Neuronal stem cell (in vitro differentiated cells): Measurements from ENCODE around the gene CALHM2.

ENCODE experiments used
- DNase-seq: peaks from one replicate; pipeline ENCODE4 v3.0.0-alpha.2; 2013; ENCODE audit warnings: low spot score
- H2AFZ ChIP-seq: one replicate; pipeline ENCODE4 v1.6.1; 2013; ENCODE audit warnings: mild to moderate bottlenecking, low read length, inconsistent platforms
- H2AK5ac ChIP-seq: 2 replicates; pipeline ENCODE4 v1.6.1; 2013; ENCODE audit warnings: low read depth, mild to moderate bottlenecking, inconsistent platforms, low read length, moderate library complexity, mixed read lengths
- H2BK120ac ChIP-seq: 2 replicates; pipeline ENCODE4 v1.6.1; 2013; ENCODE audit warnings: low read depth, mild to moderate bottlenecking, inconsistent platforms, low read length, moderate library complexity, mixed read lengths
- H2BK12ac ChIP-seq: one replicate; pipeline ENCODE4 v1.6.1; 2013; ENCODE audit warnings: low read length, inconsistent platforms
- H2BK15ac ChIP-seq: 2 replicates; pipeline ENCODE4 v1.6.1; 2013; ENCODE audit warnings: mild to moderate bottlenecking, low read length, inconsistent platforms, mixed read lengths
- H2BK5ac ChIP-seq: one replicate; pipeline ENCODE4 v1.6.1; 2013; ENCODE audit warnings: inconsistent platforms, mild to moderate bottlenecking, low read length, moderate library complexity
- H3K14ac ChIP-seq: one replicate; pipeline ENCODE4 v1.6.1; 2013; ENCODE audit warnings: low read length, inconsistent platforms
- H3K18ac ChIP-seq: 2 replicates; pipeline ENCODE4 v1.6.1; 2013; ENCODE audit warnings: low read length, inconsistent platforms
- H3K23ac ChIP-seq: 2 replicates; pipeline ENCODE4 v1.6.1; 2013; ENCODE audit warnings: low read depth, mild to moderate bottlenecking, mixed read lengths, low read length, inconsistent platforms; ENCODE audit not compliant: poor library complexity
- H3K27ac ChIP-seq: replicated peaks from 3 replicates; pipeline ENCODE4 v1.5.1; 2013; ENCODE audit warnings: low read length, inconsistent platforms
- H3K27me3 ChIP-seq, 3 experiments: 2 replicates each; pipeline ENCODE4 v1.6.1; 2013; ENCODE audit warnings: low read length in 3 of 3, mild to moderate bottlenecking in 2 of 3, inconsistent platforms in 1 of 3, low read depth in 1 of 3, mixed read lengths in 1 of 3, moderate library complexity in 1 of 3; ENCODE audit not compliant: control insufficient read depth in 3 of 3, insufficient read depth in 3 of 3
- H3K36me3 ChIP-seq, 2 donors: replicated peaks in 1 of 2; 2 replicates each; pipeline ENCODE4 v1.6.1; 2013; ENCODE audit warnings: low read length in 2 of 2; ENCODE audit not compliant: control insufficient read depth in 2 of 2, insufficient read depth in 2 of 2
- H3K4ac ChIP-seq: 2 replicates; pipeline ENCODE4 v1.6.1; 2013; ENCODE audit warnings: inconsistent platforms, mild to moderate bottlenecking, low read length, moderate library complexity
- H3K4me1 ChIP-seq, 2 donors: 1 replicate in 1 of 2; 2 replicates in 1 of 2; pipeline ENCODE4 v1.6.1; 2013; ENCODE audit warnings: low read length in 2 of 2, low read depth in 1 of 2; ENCODE audit not compliant: control insufficient read depth in 2 of 2, insufficient read depth in 1 of 2
- H3K4me2 ChIP-seq: one replicate; pipeline ENCODE4 v1.6.1; 2013; ENCODE audit warnings: mild to moderate bottlenecking, low read length, inconsistent platforms; ENCODE audit not compliant: insufficient read depth, poor library complexity, severe bottlenecking
- H3K4me3 ChIP-seq, 2 donors: 2 replicates each; pipeline ENCODE4 v1.5.1; 2013; ENCODE audit warnings: low read length in 2 of 2, mild to moderate bottlenecking in 2 of 2, inconsistent platforms in 1 of 2, moderate library complexity in 1 of 2
- H3K79me1 ChIP-seq: one replicate; pipeline ENCODE4 v1.6.1; 2013; ENCODE audit warnings: low read depth, mild to moderate bottlenecking, inconsistent platforms, low read length, moderate library complexity
- H3K9ac ChIP-seq: one replicate; pipeline ENCODE4 v1.6.1; 2013; ENCODE audit warnings: mild to moderate bottlenecking, low read depth, low read length, inconsistent platforms; ENCODE audit not compliant: poor library complexity
- H3K9me3 ChIP-seq, 2 donors: replicated peaks in 1 of 2; 2 replicates each; pipeline versions ENCODE3 to v1.6.1; 2013; ENCODE audit warnings: low read length in 2 of 2, mild to moderate bottlenecking in 2 of 2, inconsistent platforms in 1 of 2, low read depth in 1 of 2, mixed read lengths in 1 of 2, moderate library complexity in 1 of 2; ENCODE audit not compliant: control insufficient read depth in 2 of 2, insufficient read depth in 1 of 2
- H4K8ac ChIP-seq: one replicate; pipeline ENCODE4 v1.6.1; 2013; ENCODE audit warnings: low read depth, mild to moderate bottlenecking, inconsistent platforms, low read length, moderate library complexity
- H4K91ac ChIP-seq: one replicate; pipeline ENCODE4 v1.6.1; 2013; ENCODE audit warnings: low read length, low read depth, mild to moderate bottlenecking, inconsistent platforms; ENCODE audit not compliant: poor library complexity
- WGBS, 2 donors: extraction: QIAGEN DNeasy Blood & Tissue Kit; methylation state at CpG; one replicate each; pipeline ENCODE4 v1.1.7; 2013; ENCODE audit warnings: missing lambda C conversion rate in 2 of 2, mixed read lengths in 1 of 2; ENCODE audit not compliant: insufficient read length in 2 of 2, insufficient replicate concordance in 1 of 2; ENCODE audit errors: extremely low coverage in 2 of 2; 5-methylcytosine and 5-hydroxymethylcytosine counted together

CALHM2 gene

GRCh38 chr10:103439776-103440175 is 12.4 kb downstream of the CALHM2 start:
- H3K4me1 ChIP-seq = no peaks in the 10 kb centered on the region
- H3K79me1 ChIP-seq = no peaks in the 10 kb centered on the region
- no peaks in the 10 kb centered on the region for H3K27me3 ChIP-seq
- H3K27ac ChIP-seq = no peak overlapping the region
- no peak for DNase-seq
- H2BK5ac ChIP-seq = no peak overlapping the region
- no CpG with 5 or more reads among the region's 4 CpGs for WGBS, 2 donors
- H2AK5ac ChIP-seq = no peak overlapping the region
- H2AFZ ChIP-seq = no peak overlapping the region
- H3K4ac ChIP-seq = no peak overlapping the region
- H3K4me2 ChIP-seq = no peak overlapping the region
- H3K36me3 ChIP-seq = peaks cover 45 to 97% of the 10 kb centered on the region in 2 donors
- no peaks in the 10 kb centered on the region for H3K9me3 ChIP-seq
- H2BK120ac ChIP-seq = no peak overlapping the region
- no peak overlapping the region for H2BK15ac ChIP-seq
- H3K14ac ChIP-seq = no peak overlapping the region
- H3K18ac ChIP-seq = no peak overlapping the region
- no peak overlapping the region for H3K9ac ChIP-seq
- no peak overlapping the region for H2BK12ac ChIP-seq
- no peak overlapping the region for H4K8ac ChIP-seq
- H3K23ac ChIP-seq = no peak overlapping the region
- H4K91ac ChIP-seq = no peak overlapping the region
- no peak overlapping the region for H3K4me3 ChIP-seq

- H3K4me3 ChIP-seq = no peak overlapping the region
- H3K4me2 ChIP-seq = no peak overlapping the region
- H3K9ac ChIP-seq = no peak overlapping the region
- WGBS, 2 donors = no CpG with 5 or more reads among the region's 2 CpGs
- peaks cover 2% of the 10 kb centered on the region for H3K79me1 ChIP-seq
- no peaks in the 10 kb centered on the region for H3K9me3 ChIP-seq
- H2BK120ac ChIP-seq = no peak overlapping the region
- no peak overlapping the region for H2BK5ac ChIP-seq
- no peak overlapping the region for H2AK5ac ChIP-seq
- no peak overlapping the region for H3K27ac ChIP-seq
- H3K14ac ChIP-seq = no peak overlapping the region
- H3K18ac ChIP-seq = no peak overlapping the region
- no peak overlapping the region for H2AFZ ChIP-seq
- H3K4ac ChIP-seq = no peak overlapping the region
- H2BK15ac ChIP-seq = no peak overlapping the region
- no peak overlapping the region for H4K8ac ChIP-seq
- DNase-seq = no peak
- H3K4me1 ChIP-seq = no peaks in the 10 kb centered on the region
- peaks cover 45 to 97% of the 10 kb centered on the region in 2 donors for H3K36me3 ChIP-seq
- no peak overlapping the region for H4K91ac ChIP-seq
- H3K23ac ChIP-seq = no peak overlapping the region
- no peak overlapping the region for H2BK12ac ChIP-seq
- H3K27me3 ChIP-seq = no peaks in the 10 kb centered on the region
These were observed 18.3 kb downstream of the CALHM2 start for GRCh38 chr10:103433858-103434257.

- Histone ChIP-seq H3K36me3 (peaks cover 43 to 99% of the 10 kb centered on the region in 2 donors), H3K27me3 (no peaks in the 10 kb centered on the region), H3K4ac (no peak overlapping the region), H3K79me1 (peaks cover 2% of the 10 kb centered on the region), H3K27ac (no peak overlapping the region), H3K4me3 (no peak overlapping the region), H3K4me2 (no peak overlapping the region), H4K8ac (no peak overlapping the region), H2BK120ac (no peak overlapping the region), H3K4me1 (no peaks in the 10 kb centered on the region), H4K91ac (no peak overlapping the region), H3K14ac (no peak overlapping the region), H3K18ac (no peak overlapping the region), H3K23ac (no peak overlapping the region), H2AK5ac (no peak overlapping the region), H2BK12ac (no peak overlapping the region), H2AFZ (no peak overlapping the region), H3K9me3 (no peaks in the 10 kb centered on the region), H2BK15ac (no peak overlapping the region), H3K9ac (no peak overlapping the region), H2BK5ac (no peak overlapping the region)
- DNase-seq = no peak
- WGBS, 2 donors = no CpG with 5 or more reads among the region's 8 CpGs
These were observed 20.3 kb downstream of the CALHM2 start for GRCh38 chr10:103431902-103432301.

- Histone ChIP-seq H3K27me3 (no peaks in the 10 kb centered on the region), H3K23ac (no peak overlapping the region), H4K8ac (no peak overlapping the region), H2AFZ (no peak overlapping the region), H2BK120ac (no peak overlapping the region), H3K27ac (no peak overlapping the region), H3K4me2 (no peak overlapping the region), H2AK5ac (no peak overlapping the region), H3K36me3 (peaks cover 51 to 99% of the 10 kb centered on the region in 2 donors), H3K9ac (no peak overlapping the region), H2BK15ac (no peak overlapping the region), H2BK12ac (no peak overlapping the region), H3K18ac (no peak overlapping the region), H3K4me3 (no peak overlapping the region), H3K14ac (no peak overlapping the region), H2BK5ac (no peak overlapping the region), H3K79me1 (peaks cover 5% of the 10 kb centered on the region), H3K9me3 (no peaks in the 10 kb centered on the region), H3K4me1 (no peaks in the 10 kb centered on the region), H3K4ac (no peak overlapping the region), H4K91ac (no peak overlapping the region)
- WGBS, 2 donors = no CpG with 5 or more reads among the region's 5 CpGs
- no peak for DNase-seq
These were observed 22.5 kb downstream of the CALHM2 start for GRCh38 chr10:103429647-103430046.
